GM19238 (cell line): ENCODE results near the gene B3GALT4.

Experiments
- DNase-seq: peaks from one replicate; pipeline ENCODE4 v3.0.0; 2011; ENCODE audit warnings: low spot score; ENCODE audit not compliant: insufficient read length

B3GALT4 gene

GRCh38 chr6:33314515-33314942, 37.6 kb downstream of the B3GALT4 start:
- DNase-seq: peak; percentile 22

GRCh38 chr6:33314943-33315792, 38.2 kb downstream of the B3GALT4 start:
- no peak for DNase-seq

GRCh38 chr6:33315793-33316602, 39.1 kb downstream of the B3GALT4 start:
- DNase-seq: no peak

- DNase-seq: no peak
These were observed 39.9 kb downstream of the B3GALT4 start for GRCh38 chr6:33316603-33317418.

DNA sequence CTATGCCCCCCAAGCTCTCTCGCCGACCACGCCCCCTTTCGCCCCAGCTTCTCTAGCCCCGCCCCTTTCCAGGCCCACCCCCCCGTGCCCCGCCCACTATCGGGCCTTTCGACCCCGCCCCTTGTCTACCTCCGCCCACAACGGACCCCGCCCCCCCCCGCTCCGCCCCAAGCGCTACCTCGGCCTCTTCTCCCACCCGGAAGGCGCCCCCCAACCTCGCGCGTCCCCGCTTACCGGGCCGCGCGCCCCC, 40.4 kb downstream of the B3GALT4 start:
- no peak for DNase-seq

- peak; percentile 75 for DNase-seq
These were observed 40.9 kb downstream of the B3GALT4 start, which contains the start of gene ZBTB22 for GRCh38 chr6:33317669-33318425. ZBTB22 (minus strand) TSS chr6:33317744; CDS start chr6:33316916, 828 bp downstream.

DNA sequence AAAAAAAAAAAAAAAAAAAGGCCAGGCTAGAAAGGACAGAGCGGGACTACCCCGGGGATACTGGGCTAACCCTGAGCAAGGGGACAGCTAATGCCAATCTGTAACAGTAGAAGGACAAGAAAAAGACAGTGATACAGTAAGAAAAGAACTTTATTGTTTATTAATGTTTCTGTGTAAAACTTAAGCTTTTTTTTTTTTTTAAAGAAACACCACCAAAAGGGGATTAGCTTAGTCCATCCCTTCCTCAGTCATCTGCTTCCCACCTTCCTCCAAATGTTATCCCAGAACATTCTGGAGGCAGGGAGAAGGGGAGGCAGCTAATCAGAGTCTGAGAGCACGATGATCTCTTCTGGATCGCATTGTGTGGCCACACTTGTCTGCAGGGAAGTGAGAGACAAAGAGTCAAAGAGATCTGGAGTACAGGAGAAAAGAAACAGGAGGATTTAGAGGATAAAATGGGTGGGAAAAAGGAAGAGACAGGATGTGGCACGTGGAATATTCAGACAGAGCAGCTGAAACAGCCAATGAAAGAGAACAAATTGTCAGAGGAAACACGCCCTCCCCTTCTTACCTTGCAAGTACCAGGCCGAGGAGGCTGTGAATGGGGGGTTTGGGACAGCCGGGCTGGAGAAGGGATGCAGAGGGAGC, 41.6 kb downstream of the B3GALT4 start:
- no peak for DNase-seq

DNA sequence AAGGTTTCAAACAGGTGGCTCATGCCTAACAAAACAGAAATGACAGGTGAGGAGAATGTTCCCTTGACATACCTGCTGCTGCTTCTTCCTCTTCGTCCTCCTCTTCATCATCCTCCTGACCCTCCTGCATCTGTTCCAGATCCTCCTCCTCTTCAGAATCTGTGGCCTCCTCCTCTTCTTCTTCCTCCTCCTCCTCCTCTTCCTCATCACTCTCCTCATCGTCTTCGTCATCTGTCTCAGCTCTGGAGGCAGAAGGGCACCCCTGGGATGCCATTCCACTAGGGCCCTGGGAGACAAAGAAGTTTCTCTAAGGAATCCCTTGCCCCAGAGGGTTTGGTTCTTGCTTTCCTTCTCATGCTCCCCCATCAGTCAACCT, 43.0 kb downstream of the B3GALT4 start:
- DNase-seq: no peak

DNA sequence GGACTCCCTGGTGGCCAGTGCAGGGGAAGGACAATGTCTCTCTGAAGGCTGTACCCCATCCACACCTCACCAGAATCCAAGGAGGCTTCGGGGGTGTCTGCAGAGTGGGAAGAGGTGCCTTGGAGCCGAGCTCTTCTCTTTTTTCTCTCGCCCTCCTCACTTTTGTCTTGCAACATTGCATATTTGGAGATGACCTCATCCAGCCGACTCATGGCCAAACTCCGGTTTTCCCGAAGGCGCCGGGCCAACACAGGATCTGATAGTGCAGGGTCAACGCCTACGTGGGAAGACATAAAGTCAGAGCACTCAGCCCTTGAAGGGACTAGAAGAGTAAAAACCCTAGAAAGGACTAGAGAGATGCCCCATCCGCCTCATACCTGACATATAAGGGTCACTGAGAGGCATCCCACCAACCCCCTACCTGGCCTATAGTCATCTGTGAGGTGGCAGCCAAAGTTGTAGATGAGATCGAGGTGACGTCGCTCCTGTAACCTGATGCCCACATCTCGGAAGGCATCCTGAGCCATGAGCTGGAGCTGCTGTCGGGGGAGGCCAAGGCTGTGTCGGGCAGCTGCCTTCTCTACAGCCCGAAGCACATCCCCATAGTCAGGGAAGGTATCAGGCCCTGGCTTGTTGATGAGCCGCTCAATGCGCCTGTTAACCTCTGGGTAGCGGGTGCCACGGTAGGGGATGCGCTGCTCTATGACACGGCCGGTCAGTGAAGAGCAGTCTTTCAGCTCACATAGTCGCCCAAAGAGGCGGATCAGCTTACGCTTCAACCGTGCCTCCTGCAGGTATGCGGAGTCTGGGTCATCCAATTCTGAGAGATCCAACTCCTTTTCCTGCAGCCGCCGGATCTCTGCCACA, 43.6 kb downstream of the B3GALT4 start:
- no peak for DNase-seq

DNA sequence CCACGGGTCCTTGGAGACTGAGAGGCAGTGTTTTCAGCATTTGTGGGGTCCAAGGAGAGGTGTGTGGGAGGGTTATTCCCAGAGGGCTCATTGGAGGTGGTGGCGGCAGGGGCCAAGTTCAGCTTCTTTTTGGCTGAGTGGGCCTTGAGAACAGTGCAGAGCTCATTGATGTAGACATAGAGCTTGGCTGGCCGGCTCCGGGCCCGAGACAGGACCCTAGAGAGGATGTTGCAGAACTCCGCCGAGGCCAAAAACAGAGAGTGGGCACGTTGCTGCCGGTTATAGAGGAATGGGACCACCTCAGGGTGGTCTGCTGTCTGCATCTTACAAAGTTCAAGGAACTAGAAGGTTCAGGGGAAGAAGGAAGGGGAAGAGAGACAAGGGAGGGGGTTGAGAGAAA, 44.3 kb downstream of the B3GALT4 start:
- no peak for DNase-seq

DNA sequence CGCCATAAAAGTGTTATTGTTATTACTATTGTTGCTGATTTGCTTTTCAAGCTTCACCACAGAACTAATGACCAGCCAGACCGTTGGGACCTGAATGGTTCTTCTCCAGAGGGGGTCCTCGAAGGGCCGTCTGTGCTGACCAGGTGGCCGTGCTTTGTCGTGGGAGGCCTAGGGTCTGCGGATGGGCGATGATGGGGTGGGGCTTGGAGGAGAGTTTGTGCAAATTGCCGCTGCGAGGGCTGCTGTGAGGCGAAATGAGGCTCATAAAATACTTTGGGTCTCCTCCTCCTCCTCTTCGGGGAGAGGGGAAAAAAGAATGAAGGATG, 46.7 kb downstream of the B3GALT4 start:
- no peak for DNase-seq

DNA sequence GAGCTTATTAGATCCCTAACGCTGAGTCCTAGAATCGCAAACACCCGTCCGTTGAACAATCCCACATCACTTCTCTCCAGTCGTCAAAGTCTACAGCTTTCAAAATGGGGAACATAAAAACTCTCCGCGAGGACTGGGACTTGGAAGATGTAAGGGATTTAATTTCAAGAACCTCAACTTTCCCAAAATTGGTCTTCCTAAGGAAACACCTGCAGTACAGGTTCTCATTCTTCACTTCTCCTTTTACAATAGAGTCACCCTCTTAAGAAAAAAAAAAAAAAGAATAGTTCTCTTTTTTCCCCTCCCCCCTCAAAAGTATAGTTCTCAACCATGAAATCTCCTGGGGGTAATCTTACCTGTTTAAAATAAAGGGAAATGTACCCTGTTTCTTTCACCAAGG, 47.2 kb downstream of the B3GALT4 start:
- no peak for DNase-seq
